IMR-90 (cell line): ENCODE data around the gene SYT2. TPM values are rescaled to one million over a fixed set of nuclear protein-coding genes. Genes with fewer than 3 reads are reported as not detected.

ENCODE experiments used
- ATAC-seq: fragments of 200-7000 bp; cut with Tn5 transposase; 2 replicates; pipeline ENCODE4 v1.9.1; 2020; ENCODE audit warnings: low read depth, mild to moderate bottlenecking, moderate library complexity
- BruUV-seq: library from RNA; stranded (reverse); fragments of 400-500 nt; replicated peaks from 2 replicates; lab custom pipeline; 2021; lab: Mats Ljungman, UMichigan
- CTCF ChIA-PET: fragments of 300-600 bp; formaldehyde crosslinking; extraction: SDS; loops from one replicate; lab custom pipeline; 2021; ENCODE audit warnings: antibody characterized with exemption; lab: Yijun Ruan, JAX
- POLR2A ChIA-PET: fragments of 300-600 bp; sonication (Branson Sonifier 250); formaldehyde crosslinking; loops from one replicate; lab custom pipeline; 2022; ENCODE audit warnings: antibody characterized with exemption; ENCODE audit not compliant: unreplicated experiment; lab: Charles Lee
- DNase-seq: peaks from one replicate; pipeline ENCODE4 v3.0.0; 2013
- H2AFZ ChIP-seq: replicated peaks from 2 replicates; pipeline ENCODE3; 2013; ENCODE audit warnings: low read length, mild to moderate bottlenecking; ENCODE audit not compliant: poor library complexity
- H2AK5ac ChIP-seq: 2 replicates; pipeline ENCODE4 v1.6.1; 2013; ENCODE audit warnings: low read depth, low read length, inconsistent platforms
- H2AK9ac ChIP-seq: replicated peaks from 2 replicates; pipeline ENCODE3; 2013; ENCODE audit warnings: mild to moderate bottlenecking, low read depth, low read length, moderate library complexity; ENCODE audit not compliant: poor library complexity
- H2BK120ac ChIP-seq: 2 replicates; pipeline ENCODE4 v1.6.1; 2013; ENCODE audit warnings: low read depth, low read length, inconsistent platforms
- H2BK15ac ChIP-seq: 3 replicates; pipeline ENCODE4 v1.6.1; 2013; ENCODE audit warnings: low read depth, low read length, inconsistent platforms
- H2BK20ac ChIP-seq: 2 replicates; pipeline ENCODE4 v1.6.1; 2013; ENCODE audit warnings: low read depth, mild to moderate bottlenecking, inconsistent platforms, low read length, moderate library complexity
- H2BK5ac ChIP-seq: 2 replicates; pipeline ENCODE4 v1.6.1; 2013; ENCODE audit warnings: mild to moderate bottlenecking, low read depth, low read length, inconsistent platforms; ENCODE audit not compliant: poor library complexity, severe bottlenecking
- H3K14ac ChIP-seq: replicated peaks from 2 replicates; pipeline ENCODE4 v1.6.1; 2013; ENCODE audit warnings: low read depth, low read length, inconsistent platforms
- H3K18ac ChIP-seq: 2 replicates; pipeline ENCODE4 v1.6.1; 2013; ENCODE audit warnings: low read depth, low read length, control low read depth
- H3K23ac ChIP-seq: 2 replicates; pipeline ENCODE4 v1.6.1; 2013; ENCODE audit warnings: low read depth, low read length, inconsistent platforms
- H3K27ac ChIP-seq: 2 replicates; pipeline ENCODE4 v1.5.1; 2013; ENCODE audit warnings: mild to moderate bottlenecking, control low read depth, low read length; ENCODE audit not compliant: insufficient read depth
- H3K27me3 ChIP-seq: 2 replicates; pipeline ENCODE4 v1.6.1; 2013; ENCODE audit warnings: low read length; ENCODE audit not compliant: control insufficient read depth, insufficient read depth
- H3K36me3 ChIP-seq: 2 replicates; pipeline ENCODE4 v1.6.1; 2013; ENCODE audit warnings: low read length, mixed read lengths; ENCODE audit not compliant: control insufficient read depth, insufficient read depth
- H3K4ac ChIP-seq: 2 replicates; pipeline ENCODE4 v1.6.1; 2013; ENCODE audit warnings: low read depth, low read length, inconsistent platforms
- H3K4me1 ChIP-seq: 2 replicates; pipeline ENCODE4 v1.6.1; 2013; ENCODE audit warnings: low read length, mixed read lengths; ENCODE audit not compliant: control insufficient read depth, insufficient read depth
- H3K4me2 ChIP-seq: 2 replicates; pipeline ENCODE4 v1.6.1; 2013; ENCODE audit warnings: low read depth, mild to moderate bottlenecking, control low read depth, low read length, moderate library complexity
- H3K4me3 ChIP-seq: 2 replicates; pipeline ENCODE4 v1.5.1; 2013; ENCODE audit warnings: low read depth, mild to moderate bottlenecking, control low read depth, low read length, moderate library complexity; ENCODE audit not compliant: insufficient read depth
- H3K56ac ChIP-seq: 2 replicates; pipeline ENCODE4 v1.6.1; 2013; ENCODE audit warnings: low read length, inconsistent platforms; ENCODE audit not compliant: insufficient read depth; ENCODE audit errors: extremely low read depth
- H3K79me1 ChIP-seq, 2 experiments: 2 replicates each; pipeline ENCODE4 v1.6.1; 2013; ENCODE audit warnings: low read length in 2 of 2, inconsistent platforms in 1 of 2, low read depth in 1 of 2
- H3K9ac ChIP-seq: 2 replicates; pipeline ENCODE4 v1.6.1; 2013; ENCODE audit warnings: low read depth, low read length, control low read depth
- H3K9me1 ChIP-seq: 2 replicates; pipeline ENCODE4 v1.6.1; 2013; ENCODE audit warnings: low read length, inconsistent platforms; ENCODE audit not compliant: insufficient read depth
- H3K9me3 ChIP-seq: 2 replicates; pipeline ENCODE4 v1.6.1; 2013; ENCODE audit warnings: low read length; ENCODE audit not compliant: control insufficient read depth, insufficient read depth
- H4K20me1 ChIP-seq: 2 replicates; pipeline ENCODE4 v1.6.1; 2013; ENCODE audit warnings: low read length, inconsistent platforms; ENCODE audit not compliant: insufficient read depth
- H4K5ac ChIP-seq: 2 replicates; pipeline ENCODE4 v1.6.1; 2013; ENCODE audit warnings: mild to moderate bottlenecking, low read depth, low read length, control low read depth
- H4K8ac ChIP-seq, 2 experiments: 2 replicates each; pipeline ENCODE4 v1.6.1; 2013; ENCODE audit warnings: low read depth in 2 of 2, low read length in 2 of 2, control low read depth in 1 of 2, inconsistent platforms in 1 of 2
- H4K91ac ChIP-seq: 2 replicates; pipeline ENCODE4 v1.6.1; 2013; ENCODE audit warnings: low read depth, low read length, inconsistent platforms; ENCODE audit not compliant: insufficient read depth
- MAFK ChIP-seq: IDR thresholded peaks from 2 replicates; pipeline ENCODE4 v1.6.1; 2012; ENCODE audit warnings: low read depth, low read length, improper control_type of control experiment
- NFE2L2 ChIP-seq: fragments of 150-350 bp; IDR thresholded peaks from 2 replicates; pipeline ENCODE4 v1.6.1; 2016; ENCODE audit warnings: low read depth, mild to moderate bottlenecking, low read length
- WGBS, 2 experiments: methylation state at CpG; one replicate each; pipeline versions ENCODE4 v1.1.5 to v1.1.7; 2013; ENCODE audit warnings: missing lambda C conversion rate in 2 of 2; ENCODE audit not compliant: insufficient read length in 1 of 2; ENCODE audit errors: extremely low coverage in 2 of 2; 5-methylcytosine and 5-hydroxymethylcytosine counted together
- dilution Hi-C: fragments of 300-500 bp; cut with HindIII; formaldehyde crosslinking; loops from one replicate; pipeline ENCODE4 v1.14.3; 2018; ENCODE audit warnings: low sequenced_read_pairs; ENCODE audit not compliant: unreplicated experiment
- in situ Hi-C: fragments of 300-500 bp; cut with MboI; formaldehyde crosslinking; loops from 3 replicates; pipeline ENCODE4 v1.14.3; 2019; ENCODE audit warnings: low sequenced_read_pairs, inconsistent platforms, mixed read lengths
- intact Hi-C: fragments of 100-400 bp; cut with micrococcal nuclease; formaldehyde crosslinking; loops from 2 replicates; pipeline ENCODE4 v1.10.0; 2022
- polyA plus RNA-seq, 3 experiments: library from polyadenylated mRNA; depleted of rRNA; stranded (reverse); fragments of >200 nt; gene quantifications; 2 replicates each; pipeline ENCODE4 v1.2.3, GENCODE V29; 2012; ENCODE audit warnings: low replicate concordance in 1 of 3
- total RNA-seq: library from RNA; depleted of rRNA; stranded (reverse); fragments of >200 nt; gene quantifications from 2 replicates; pipeline ENCODE4 v1.2.3, GENCODE V29; 2012

Gene SYT2
- total and polyA plus RNA-seq, 2 of the 4 experiments (the other 2 are of a cell fraction): under 0.01 TPM

DNA sequence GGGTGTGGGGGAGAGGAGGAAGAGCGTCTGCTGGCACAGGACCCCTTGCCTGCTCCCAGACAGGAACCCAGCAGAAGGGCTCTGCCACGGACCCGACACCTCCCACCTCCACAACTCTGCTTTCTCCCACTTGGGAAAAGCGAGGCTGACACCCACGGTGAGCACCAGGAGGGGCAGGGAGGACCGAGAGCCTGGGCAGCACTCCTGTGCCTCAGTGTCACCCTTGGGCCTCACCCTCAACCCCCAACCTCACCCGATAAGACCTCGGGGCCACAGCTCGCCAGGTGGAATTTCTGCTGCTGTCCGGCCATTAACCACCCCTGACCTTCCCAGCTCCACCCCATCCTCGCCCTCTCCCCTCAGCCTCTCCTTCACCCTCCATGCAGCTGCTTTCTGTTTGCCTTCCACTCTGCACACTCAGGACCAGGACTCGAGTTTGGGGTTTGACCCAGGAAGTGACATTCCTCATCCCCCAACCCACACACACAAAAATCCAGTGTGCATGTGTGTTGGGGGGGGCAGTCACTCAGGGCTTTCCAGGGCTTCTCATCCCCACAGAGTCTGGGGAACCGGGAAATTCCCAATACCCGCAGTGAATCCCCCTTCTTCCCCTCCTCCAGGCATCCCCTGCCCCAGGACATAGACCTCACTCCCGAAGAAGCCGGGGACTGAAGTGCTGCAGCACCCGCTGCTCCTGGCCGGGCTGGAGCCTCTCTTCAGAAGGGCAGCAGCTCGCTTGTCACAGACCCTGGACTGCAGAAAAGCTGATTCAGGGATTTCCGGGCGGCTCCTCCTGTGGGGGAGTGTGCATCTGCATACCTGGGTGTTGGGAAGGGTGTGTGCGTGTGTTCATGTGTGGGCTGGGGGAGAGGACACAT, 65.8 kb downstream of the SYT2 start:
- in situ Hi-C loops (no loop called here), dilution Hi-C loops (no loop called here), intact Hi-C loops (no loop called here)
- ChIA-PET CTCF (no interaction called here), POLR2A (no interaction called here)
- Histone ChIP-seq H2AK5ac (no peak overlapping the region), H3K4me3 (no peak overlapping the region), H3K27me3 (peaks cover 77% of the 10 kb centered on the region), H3K14ac (no peak overlapping the region), H3K36me3 (no peaks in the 10 kb centered on the region), H3K56ac (no peak overlapping the region), H4K5ac (no peak overlapping the region), H3K4me2 (no peak overlapping the region), H2BK15ac (no peak overlapping the region), H2AFZ (no peak overlapping the region), H3K4me1 (peaks cover 6% of the 10 kb centered on the region; the same call in 1 of the 2 replicates), H4K91ac (no peak overlapping the region), H3K4ac (no peak overlapping the region), H2AK9ac (no peak overlapping the region), H3K9me3 (no peaks in the 10 kb centered on the region), H2BK20ac (no peak overlapping the region), H3K79me1 (no peaks in the 10 kb centered on the region), H3K27ac (no peak overlapping the region), H4K8ac (no peak overlapping the region), H3K18ac (no peak overlapping the region), H2BK5ac (no peak overlapping the region), H4K20me1 (no peaks in the 10 kb centered on the region; the same call in 1 of the 2 replicates), H2BK120ac (no peak overlapping the region), H3K9me1 (peaks cover 4% of the 10 kb centered on the region; the same call in 1 of the 2 replicates), H3K9ac (no peak overlapping the region), H3K23ac (no peak overlapping the region)
- DNase-seq (no peak), ATAC-seq (no peak)
- no TSS peak for BruUV-seq
- TF ChIP-seq NFE2L2: no peak
- TF ChIP-seq MAFK: peak; percentile 46
- WGBS, 2 experiments: 24% methylated on average over 7 of the region's 22 CpGs; no CpG with 5 or more reads in 1 of the 2 experiments
